Measurements from ENCODE around the gene GRAP2. TPM values are rescaled to one million over a fixed set of nuclear protein-coding genes. Genes with fewer than 3 reads are reported as not detected.

The GRAP2 gene
- total and polyA plus RNA-seq, 2 of the 8 experiments (the other 6 are each of a cell fraction or from before 2014, with no cell fraction given): 0.08 TPM; not detected in 1

GRCh38 chr22:39904862-39905261 lies 4.0 kb downstream of the GRAP2 start (continued):
- TF ChIP-seq CHD7 (IDR thresholded peaks at IDR 0.05; ENCODE audit: insufficient replicate concordance, low read length) (no peak), CHD2 (IDR thresholded peaks at IDR 0.05; ENCODE audit: low read length) (no peak), SP4 (IDR thresholded peaks at IDR 0.05; ENCODE audit: low read length) (no peak), POLR2AphosphoS5 (IDR thresholded peaks at IDR 0.05; ENCODE audit: low read depth, low read length) (no peak), SAP30 (IDR thresholded peaks at IDR 0.05; ENCODE audit: insufficient read depth, insufficient replicate concordance, low read length) (no peak), RBBP5 (IDR thresholded peaks at IDR 0.05; ENCODE audit: borderline replicate concordance, low read depth, low read length) (no peak), CEBPB (IDR thresholded peaks at IDR 0.05; ENCODE audit: low read depth, low read length) (no peak), TAF1 (IDR thresholded peaks at IDR 0.05; ENCODE audit: low read depth, low read length) (no peak), SIX5 (IDR thresholded peaks at IDR 0.05; ENCODE audit: low read depth, low read length) (no peak), SRF (IDR thresholded peaks at IDR 0.05; ENCODE audit: low read depth, low read length) (no peak), MAFK (IDR thresholded peaks at IDR 0.05; ENCODE audit: low read depth, low read length) (no peak), SIN3A (conservative IDR thresholded peaks at IDR 0.05 in 1 of 2, IDR thresholded peaks at IDR 0.05 in 1 of 2; ENCODE audit: low read depth in 1 of 2, low read length in 2 of 2) (no peak)

Measured in H1 (cell line).